ENCODE results near the gene CADPS2.

The CADPS2 gene

GRCh38 chr7:122727759-122728158, 158.5 kb downstream of the CADPS2 start:
- no peak overlapping the region for H3K4me3 ChIP-seq (ENCODE audit: low read length)
- no peak for DNase-seq (ENCODE audit: low read depth, low spot score)

DNA sequence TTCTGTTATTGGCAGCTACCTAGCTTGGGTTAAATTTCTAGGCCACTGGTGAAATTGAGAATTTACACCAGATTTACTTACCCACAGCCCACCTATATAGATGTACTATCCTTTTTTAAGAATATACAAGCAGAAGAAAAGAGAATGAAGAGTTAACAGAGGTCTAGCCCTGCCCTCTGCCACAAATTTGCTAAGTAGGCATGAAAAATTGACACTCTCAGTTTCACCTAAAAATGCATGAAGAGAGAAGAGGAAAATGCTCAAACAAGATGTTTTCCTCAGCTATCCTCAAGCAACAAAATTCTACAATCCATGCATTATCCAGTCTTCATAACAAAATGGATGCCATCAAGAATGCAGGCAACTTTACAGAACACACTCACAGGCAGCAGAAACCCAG, 158.9 kb downstream of the CADPS2 start:
- DNase-seq (ENCODE audit: low read depth, low spot score): no peak
- no peak overlapping the region for H3K4me3 ChIP-seq (ENCODE audit: low read length)

- H3K4me3 ChIP-seq (ENCODE audit: low read length): no peak overlapping the region
- no peak for DNase-seq (ENCODE audit: low read depth, low spot score)
Observed at GRCh38 chr7:122726881-122727280, 159.4 kb downstream of the CADPS2 start.

- no peak overlapping the region for H3K4me3 ChIP-seq (ENCODE audit: low read length)
- DNase-seq (ENCODE audit: low read depth, low spot score): no peak
Observed at GRCh38 chr7:122724366-122724765, 161.9 kb downstream of the CADPS2 start.

- DNase-seq (ENCODE audit: low read depth, low spot score): no peak
- no peak overlapping the region for H3K4me3 ChIP-seq (ENCODE audit: low read length)
Observed at GRCh38 chr7:122719010-122719578, 167.2 kb downstream of the CADPS2 start.

- DNase-seq (ENCODE audit: low read depth, low spot score): no peak
- H3K4me3 ChIP-seq (ENCODE audit: low read length): no peak overlapping the region
Observed at GRCh38 chr7:122717356-122718089, 168.7 kb downstream of the CADPS2 start.

- no peak overlapping the region for H3K4me3 ChIP-seq (ENCODE audit: low read length)
- DNase-seq (ENCODE audit: low read depth, low spot score): no peak
Observed at GRCh38 chr7:122715183-122715582, 171.1 kb downstream of the CADPS2 start.

- no peak for DNase-seq (ENCODE audit: low read depth, low spot score)
- no peak overlapping the region for H3K4me3 ChIP-seq (ENCODE audit: low read length)
Observed at GRCh38 chr7:122710916-122711315, 175.3 kb downstream of the CADPS2 start.

- no peak for DNase-seq (ENCODE audit: low read depth, low spot score)
Observed at GRCh38 chr7:122709930-122710646, 176.2 kb downstream of the CADPS2 start.

GRCh38 chr7:122706836-122707235, 179.4 kb downstream of the CADPS2 start:
- no peak for DNase-seq (ENCODE audit: low read depth, low spot score)
- no peak overlapping the region for H3K4me3 ChIP-seq (ENCODE audit: low read length)

More at GRCh38 chr7:122709930-122710646, 176.2 kb downstream of the CADPS2 start:
- H3K4me3 ChIP-seq (ENCODE audit: low read length): no peak overlapping the region

GRCh38 chr7:122702872-122703510, 183.3 kb downstream of the CADPS2 start, which contains the start of gene RNF148:
Gene RNF148, minus strand, starts transcription at chr7:122702922. Its CDS starts 172 bp downstream, at chr7:122702750.
- no peak for DNase-seq (ENCODE audit: low read depth, low spot score)

DNA sequence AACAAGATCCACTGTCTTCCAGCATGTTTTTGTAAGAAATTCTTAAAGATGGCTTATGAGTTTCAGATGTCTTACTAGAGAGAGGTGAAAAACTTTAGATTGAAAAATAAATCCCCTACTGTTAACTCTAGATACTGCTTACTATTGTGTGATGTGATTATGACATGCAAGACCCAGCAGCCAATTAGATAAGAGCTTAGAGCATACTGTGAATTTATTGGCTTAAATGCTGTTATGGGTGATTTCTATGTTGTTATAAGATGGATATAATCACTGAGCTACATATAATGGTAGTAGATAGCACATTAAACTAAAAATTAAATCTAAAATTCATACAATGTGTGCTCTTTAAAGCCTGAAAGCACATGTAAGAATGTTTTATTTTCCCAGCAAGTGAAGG, 187.2 kb downstream of the CADPS2 start, which contains the start of gene RNF133:
Gene RNF133 (minus strand): TSS at position 101 of the 400 bp plus-strand sequence. CDS start 199 bp downstream, outside the sequence.
- DNase-seq (ENCODE audit: low read depth, low spot score): no peak

More at GRCh38 chr7:122702872-122703510, 183.3 kb downstream of the CADPS2 start, which contains the start of gene RNF148:
- no peak within 1 kb of the TSS for H3K4me3 ChIP-seq (ENCODE audit: low read length)

GRCh38 chr7:122695816-122696215, 190.4 kb downstream of the CADPS2 start:
- H3K4me3 ChIP-seq (ENCODE audit: low read length): no peak overlapping the region
- DNase-seq (ENCODE audit: low read depth, low spot score): no peak

More for the DNA sequence above, 187.2 kb downstream of the CADPS2 start, which contains the start of gene RNF133:
- no peak within 1 kb of the TSS for H3K4me3 ChIP-seq (ENCODE audit: low read length)

DNA sequence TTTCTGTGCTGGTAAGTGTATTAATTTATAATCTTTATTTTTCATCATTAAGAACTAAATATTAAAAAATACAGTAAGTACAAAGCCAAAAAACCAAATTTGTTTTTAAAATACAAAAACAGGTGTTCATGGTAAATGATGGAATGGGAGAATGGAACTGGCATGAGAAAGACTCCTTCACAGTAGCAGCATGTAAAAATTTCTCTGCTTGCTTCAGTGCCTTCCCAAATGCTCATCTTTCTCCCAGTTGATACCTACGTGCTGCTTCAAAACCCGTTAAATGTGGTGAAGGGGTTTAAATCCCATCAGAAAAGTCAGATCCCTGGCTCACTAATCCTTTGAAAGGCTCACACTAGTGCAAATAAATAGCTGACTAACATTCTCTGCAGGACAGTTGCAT, 191.6 kb downstream of the CADPS2 start:
- DNase-seq (ENCODE audit: low read depth, low spot score): no peak
- no peak overlapping the region for H3K4me3 ChIP-seq (ENCODE audit: low read length)

DNA sequence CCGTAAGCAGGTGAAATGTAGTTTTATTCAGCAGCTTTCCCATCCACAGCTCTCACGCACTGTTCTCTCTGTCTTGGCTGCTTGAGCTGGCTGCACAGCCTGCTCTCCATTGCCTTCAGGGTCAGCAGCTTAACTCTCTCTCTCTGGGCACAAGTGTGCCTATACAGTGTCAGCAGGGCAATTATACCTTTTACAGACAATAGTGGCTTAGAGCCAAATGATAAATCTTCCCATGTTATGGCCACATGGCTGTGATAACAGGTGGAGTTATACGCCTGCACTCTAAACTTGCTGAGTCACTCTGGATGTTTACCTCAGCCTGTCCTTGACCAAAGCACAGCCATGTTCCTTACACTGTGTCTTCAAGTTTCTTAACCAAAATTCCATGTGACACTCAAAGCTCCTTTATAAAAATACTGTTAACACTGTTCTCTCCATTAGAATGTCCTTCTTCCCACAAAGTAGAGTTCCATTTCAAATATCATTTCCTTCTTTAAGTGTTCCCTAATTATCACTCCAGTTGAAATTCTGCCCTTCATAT, 193.4 kb downstream of the CADPS2 start:
- H3K4me3 ChIP-seq (ENCODE audit: low read length): no peak overlapping the region
- DNase-seq (ENCODE audit: low read depth, low spot score): no peak

DNA sequence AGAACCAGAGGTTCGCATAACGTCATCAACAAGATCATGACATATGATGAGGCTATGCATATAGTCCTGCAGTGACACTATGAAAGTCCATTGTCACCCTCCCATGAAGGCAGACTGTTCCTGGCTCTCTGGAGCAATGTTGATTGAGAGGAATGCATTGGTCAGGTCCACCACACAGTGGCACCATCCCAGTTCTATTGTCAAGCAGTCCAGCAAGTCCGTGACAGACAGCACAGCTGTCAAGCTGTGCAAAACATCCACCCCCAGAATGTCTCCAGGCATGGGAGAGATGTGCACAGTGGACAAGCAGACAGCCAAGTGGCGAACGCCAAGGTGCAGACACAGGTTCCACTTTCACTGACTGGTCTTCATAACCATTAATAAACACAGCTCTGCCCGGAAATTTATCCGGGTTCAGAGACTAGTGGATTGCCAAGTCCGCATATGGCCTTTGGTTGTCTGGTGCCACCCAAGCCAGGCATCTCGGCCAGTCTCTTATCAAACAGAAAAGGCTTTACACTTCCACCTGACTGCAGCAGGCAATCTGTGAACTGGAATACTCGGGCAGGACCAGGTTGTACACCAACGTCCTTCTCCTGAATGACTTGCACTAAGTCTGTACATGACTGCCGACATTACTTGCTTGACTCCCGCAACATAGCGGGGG, 194.6 kb downstream of the CADPS2 start:
- no peak for DNase-seq (ENCODE audit: low read depth, low spot score)
- no peak overlapping the region for H3K4me3 ChIP-seq (ENCODE audit: low read length)

- no peak overlapping the region for H3K4me3 ChIP-seq (ENCODE audit: low read length)
- no peak for DNase-seq (ENCODE audit: low read depth, low spot score)
Observed at GRCh38 chr7:122689346-122690109, 196.7 kb downstream of the CADPS2 start.

DNA sequence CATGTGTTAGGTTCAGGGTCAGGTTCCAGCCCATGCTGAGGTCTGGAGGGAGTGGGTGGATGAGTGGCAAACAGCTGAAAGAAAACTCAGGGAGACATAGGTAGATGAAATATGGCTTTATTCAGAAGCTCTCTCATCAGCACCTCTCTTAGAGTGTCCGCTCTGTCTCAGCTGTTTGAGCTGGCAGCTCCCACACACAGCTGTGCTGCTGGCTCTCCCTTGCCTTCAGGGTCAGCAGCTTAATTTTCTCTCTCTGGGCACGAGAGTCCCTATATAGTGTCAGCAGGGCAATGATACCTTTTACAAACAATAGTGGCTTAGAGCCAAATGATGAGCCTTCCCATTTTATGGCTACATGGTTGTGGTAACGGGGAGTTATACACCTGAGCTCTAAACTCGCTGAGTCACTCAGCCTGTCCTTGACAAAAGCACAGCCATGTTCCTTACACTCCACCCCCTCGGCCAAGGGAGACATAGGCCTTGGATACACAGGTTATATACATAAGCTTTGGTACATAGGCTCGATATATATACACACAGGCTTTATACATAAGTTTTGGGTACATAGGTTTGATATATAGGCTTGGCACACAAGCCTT, 197.8 kb downstream of the CADPS2 start:
- DNase-seq (ENCODE audit: low read depth, low spot score): no peak
- no peak overlapping the region for H3K4me3 ChIP-seq (ENCODE audit: low read length)

All from Jurkat, Clone E6-1 (cell line).